Heart left ventricle (tissue), 13 donors: ENCODE data around the gene WLS.

ENCODE experiments used
- POLR2A ChIP-seq, 2 donors: fragments of 450-650 bp; IDR thresholded peaks; one replicate each; pipeline ENCODE4 v1.6.1; 2017; ENCODE audit warnings: antibody characterized with exemption in 2 of 2, mild to moderate bottlenecking in 2 of 2, moderate library complexity in 2 of 2
- TF ChIP-seq, protein P1 (sequence below), 12 donors: fragments of 200-600 bp; sonication (generic) in 4 of 12; IDR thresholded peaks; one replicate each; pipeline versions ENCODE4 v1.5.0 to v1.8.0; 2018 to 2022; ENCODE audit warnings: antibody characterized with exemption in 12 of 12, mild to moderate bottlenecking in 5 of 12
- donor health status: ischemic (EF 13 %, LVEDD 7.1; RV severe dilation, severe dysfunction).
- donor health status: DM: no; HTN: yes; CAD: no.
- donor health status: DM: no; HTN: no; CAD: no.
- donor health status: ischemic (EF 25% LVEDD 6.9; RV normal size, moderate dysfunction).
- donor health status: ischemic (EF 25% LVEDD 5.7; RV mildly dilated, moderate dysfunction).
- donor health status: ischemic (EF 35%, LVEDD 5.7; RV mildly dilated, moderate dysfunction).
- donor health status: nonischemic (EF 11% LVEDD 7.7; RV severe dilation, severe dysfunction).
- donor health status: DM: yes; HTN: yes; CAD: no.
- donor health status: PGD.
- donor health status: ischemic (EF 29% LVEDD 5.4; RV normal size, mild dysfunction).
- donor health status: nonischemic (EF 23%, LVEDD 6.1; RV moderate dilation, normal function).

DNA sequence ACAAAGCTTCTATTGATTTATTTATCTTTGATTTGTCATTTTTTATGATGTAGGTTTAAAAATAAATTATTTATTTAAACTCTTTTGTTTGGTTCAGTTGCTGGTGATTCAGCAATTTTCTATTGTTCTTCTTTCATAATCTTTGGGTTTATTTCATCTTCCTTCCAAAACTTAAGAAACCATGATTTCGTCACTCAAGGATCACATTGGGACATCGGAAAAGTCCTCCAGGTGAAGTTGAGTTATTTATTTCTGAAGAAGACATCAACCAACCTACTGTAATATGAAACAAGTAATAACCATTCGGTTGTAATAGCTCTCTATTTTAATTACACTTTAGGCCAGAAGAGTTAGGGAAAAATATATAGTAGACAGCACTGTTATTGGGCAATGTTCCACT, 23.0 kb upstream of the WLS start:
- TF ChIP-seq, protein P1, sequence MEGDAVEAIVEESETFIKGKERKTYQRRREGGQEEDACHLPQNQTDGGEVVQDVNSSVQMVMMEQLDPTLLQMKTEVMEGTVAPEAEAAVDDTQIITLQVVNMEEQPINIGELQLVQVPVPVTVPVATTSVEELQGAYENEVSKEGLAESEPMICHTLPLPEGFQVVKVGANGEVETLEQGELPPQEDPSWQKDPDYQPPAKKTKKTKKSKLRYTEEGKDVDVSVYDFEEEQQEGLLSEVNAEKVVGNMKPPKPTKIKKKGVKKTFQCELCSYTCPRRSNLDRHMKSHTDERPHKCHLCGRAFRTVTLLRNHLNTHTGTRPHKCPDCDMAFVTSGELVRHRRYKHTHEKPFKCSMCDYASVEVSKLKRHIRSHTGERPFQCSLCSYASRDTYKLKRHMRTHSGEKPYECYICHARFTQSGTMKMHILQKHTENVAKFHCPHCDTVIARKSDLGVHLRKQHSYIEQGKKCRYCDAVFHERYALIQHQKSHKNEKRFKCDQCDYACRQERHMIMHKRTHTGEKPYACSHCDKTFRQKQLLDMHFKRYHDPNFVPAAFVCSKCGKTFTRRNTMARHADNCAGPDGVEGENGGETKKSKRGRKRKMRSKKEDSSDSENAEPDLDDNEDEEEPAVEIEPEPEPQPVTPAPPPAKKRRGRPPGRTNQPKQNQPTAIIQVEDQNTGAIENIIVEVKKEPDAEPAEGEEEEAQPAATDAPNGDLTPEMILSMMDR (IDR thresholded peaks at IDR 0.05), result no peak
- TF ChIP-seq POLR2A (IDR thresholded peaks at IDR 0.05), result no peak
